NT2/D1 (cell line): ENCODE measurements around the gene PPP3CA.
"Not testable (repeated sequence)": the region's sequence is repeated elsewhere in the genome, so short reads cannot be mapped to it uniquely, and the experiment has no call there.

ENCODE experiments used
- DNase-seq: peaks from one replicate; pipeline ENCODE4 v3.0.0-alpha.2; 2011; ENCODE audit warnings: low read depth, low spot score
- H3K27me3 ChIP-seq: 2 replicates; pipeline ENCODE4 v1.6.0; 2011; ENCODE audit warnings: mild to moderate bottlenecking; ENCODE audit not compliant: insufficient read length, insufficient read depth
- H3K36me3 ChIP-seq: 2 replicates; pipeline ENCODE4 v1.6.1; 2011; ENCODE audit warnings: mild to moderate bottlenecking, low read length, mixed read lengths; ENCODE audit not compliant: insufficient read depth, insufficient read length
- H3K4me1 ChIP-seq: 2 replicates; pipeline ENCODE4 v1.5.1; 2011; ENCODE audit not compliant: insufficient read depth, insufficient read length
- H3K4me3 ChIP-seq: 2 replicates; pipeline ENCODE4 v1.5.1; 2011; ENCODE audit warnings: low read depth; ENCODE audit not compliant: insufficient read length
- H3K9ac ChIP-seq: 2 replicates; pipeline ENCODE4 v1.6.0; 2011; ENCODE audit warnings: low read depth; ENCODE audit not compliant: insufficient read length
- H3K9me3 ChIP-seq: 2 replicates; pipeline ENCODE4 v1.5.1; 2011; ENCODE audit warnings: mild to moderate bottlenecking, low read length; ENCODE audit not compliant: insufficient read depth
- SUZ12 ChIP-seq: IDR thresholded peaks from 2 replicates; pipeline ENCODE4 v1.6.1; 2011; ENCODE audit not compliant: insufficient read length, insufficient read depth; ENCODE audit errors: extremely low read depth
- YY1 ChIP-seq: IDR thresholded peaks from 2 replicates; pipeline ENCODE4 v1.6.1; 2011; ENCODE audit not compliant: insufficient read length, insufficient read depth
- ZNF274 ChIP-seq: IDR thresholded peaks from 2 replicates; pipeline ENCODE4 v1.6.1; 2011; ENCODE audit warnings: mild to moderate bottlenecking, low read depth, low read length

The PPP3CA gene

GRCh38 chr4:101010987-101011386 lies 336.3 kb downstream of the PPP3CA start:
- Histone ChIP-seq H3K27me3 (no peaks in the 10 kb centered on the region), H3K9me3 (no peaks in the 10 kb centered on the region), H3K4me3 (no peak overlapping the region), H3K9ac (no peak overlapping the region), H3K36me3 (no peaks in the 10 kb centered on the region), H3K4me1 (no peaks in the 10 kb centered on the region)
- TF ChIP-seq ZNF274 (no peak), YY1 (no peak), SUZ12 (no peak)
- no peak for DNase-seq

GRCh38 chr4:101009471-101009870 lies 337.9 kb downstream of the PPP3CA start:
- no peak for DNase-seq
- no peak overlapping the region for H3K9ac ChIP-seq

GRCh38 chr4:101008503-101008902 lies 338.8 kb downstream of the PPP3CA start:
- no peak for DNase-seq
- H3K4me1 ChIP-seq = no peaks in the 10 kb centered on the region
- H3K9me3 ChIP-seq = no peaks in the 10 kb centered on the region
- H3K9ac ChIP-seq = no peak overlapping the region
- H3K27me3 ChIP-seq = no peaks in the 10 kb centered on the region
- no peak overlapping the region for H3K4me3 ChIP-seq
- TF ChIP-seq SUZ12 (no peak), YY1 (no peak), ZNF274 (no peak)
- H3K36me3 ChIP-seq = no peaks in the 10 kb centered on the region

More at GRCh38 chr4:101009471-101009870, 337.9 kb downstream of the PPP3CA start:
- H3K27me3 ChIP-seq = no peaks in the 10 kb centered on the region
- no peaks in the 10 kb centered on the region for H3K36me3 ChIP-seq
- no peaks in the 10 kb centered on the region for H3K9me3 ChIP-seq
- H3K4me3 ChIP-seq = no peak overlapping the region
- no peak for TF ChIP-seq SUZ12
- no peak for TF ChIP-seq ZNF274
- no peak for TF ChIP-seq YY1
- H3K4me1 ChIP-seq = no peaks in the 10 kb centered on the region

GRCh38 chr4:101005659-101006058 lies 341.7 kb downstream of the PPP3CA start:
- no peak for TF ChIP-seq SUZ12
- no peak for TF ChIP-seq ZNF274
- TF ChIP-seq YY1 = no peak
- no peak for DNase-seq

GRCh38 chr4:101000496-101000895 lies 346.8 kb downstream of the PPP3CA start:
- TF ChIP-seq ZNF274 (no peak), SUZ12 (no peak), YY1 (no peak)
- Histone ChIP-seq H3K27me3 (no peaks in the 10 kb centered on the region), H3K4me3 (no peak overlapping the region), H3K9me3 (no peaks in the 10 kb centered on the region), H3K4me1 (no peaks in the 10 kb centered on the region), H3K9ac (no peak overlapping the region), H3K36me3 (no peaks in the 10 kb centered on the region)
- DNase-seq = no peak

More at GRCh38 chr4:101005659-101006058, 341.7 kb downstream of the PPP3CA start:
- Histone ChIP-seq H3K4me3 (no peak overlapping the region), H3K27me3 (no peaks in the 10 kb centered on the region), H3K9ac (no peak overlapping the region), H3K36me3 (no peaks in the 10 kb centered on the region), H3K9me3 (no peaks in the 10 kb centered on the region), H3K4me1 (no peaks in the 10 kb centered on the region)

GRCh38 chr4:100995671-100996070 lies 351.7 kb downstream of the PPP3CA start:
- no peak for TF ChIP-seq YY1
- no peak for TF ChIP-seq ZNF274
- no peak for TF ChIP-seq SUZ12
- Histone ChIP-seq H3K27me3 (no peaks in the 10 kb centered on the region), H3K9me3 (no peaks in the 10 kb centered on the region), H3K4me3 (no peak overlapping the region), H3K9ac (no peak overlapping the region), H3K36me3 (no peaks in the 10 kb centered on the region), H3K4me1 (no peaks in the 10 kb centered on the region)
- no peak for DNase-seq

- not testable (repeated sequence) for H3K9ac ChIP-seq, H3K27me3 ChIP-seq, DNase-seq
Observed at GRCh38 chr4:100995002-100995401, 352.3 kb downstream of the PPP3CA start.

GRCh38 chr4:100991332-100992069 lies 355.8 kb downstream of the PPP3CA start:
- H3K27me3 ChIP-seq, DNase-seq: not testable (repeated sequence)

More at GRCh38 chr4:100995002-100995401, 352.3 kb downstream of the PPP3CA start:
- H3K4me3 ChIP-seq, H3K4me1 ChIP-seq, H3K36me3 ChIP-seq, H3K9me3 ChIP-seq: not testable (repeated sequence)

More at GRCh38 chr4:100991332-100992069, 355.8 kb downstream of the PPP3CA start:
- H3K4me1 ChIP-seq, H3K4me3 ChIP-seq, H3K9me3 ChIP-seq, H3K9ac ChIP-seq, H3K36me3 ChIP-seq: not testable (repeated sequence)
